Lower leg skin (tissue), 4 donors: Measurements from ENCODE around the gene POC1A. TPM values are rescaled to one million over a fixed set of nuclear protein-coding genes. Genes with fewer than 3 reads are reported as not detected.

Experiments
- DNase-seq, 2 donors: peaks; one replicate each; pipeline ENCODE4 v3.0.0-alpha.2; 2019; ENCODE audit warnings: low spot score in 2 of 2
- H3K4me3 ChIP-seq: fragments of 200-600 bp; sonication (generic); 2 replicates; pipeline ENCODE4 v1.5.1; 2017; ENCODE audit warnings: mild to moderate bottlenecking, low read depth; ENCODE audit not compliant: poor library complexity, severe bottlenecking
- POLR2A ChIP-seq, 2 donors: fragments of 450-650 bp; IDR thresholded peaks; one replicate each; pipeline ENCODE4 v1.6.1; 2016 to 2017; ENCODE audit warnings: antibody characterized with exemption in 2 of 2, mild to moderate bottlenecking in 1 of 2, moderate library complexity in 1 of 2
- WGBS, 2 donors: methylation state at CpG; one replicate each; pipeline ENCODE4 v1.1.5; 2018; 5-methylcytosine and 5-hydroxymethylcytosine counted together
- intact Hi-C: fragments of 100-400 bp; cut with DNase I; formaldehyde crosslinking; loops from one replicate; pipeline ENCODE4 v1.15.0; 2023; ENCODE audit warnings: low total_unique reads
- total RNA-seq, 4 donors: library from RNA; depleted of rRNA; stranded (reverse); fragments of >200 nt; gene quantifications; one replicate each; pipeline ENCODE4 v1.1.0, GENCODE V29; 2016
- TF ChIP-seq, protein P1 (sequence below), 3 donors: fragments of 450-650 bp; IDR thresholded peaks; one replicate each; pipeline ENCODE4 v1.5.1; 2016; ENCODE audit warnings: antibody characterized with exemption in 3 of 3, mild to moderate bottlenecking in 3 of 3, moderate library complexity in 2 of 3

POC1A gene
- total RNA-seq, 4 donors from 2014 or later = 1.6 to 4.9 (median 1.9) TPM

DNA sequence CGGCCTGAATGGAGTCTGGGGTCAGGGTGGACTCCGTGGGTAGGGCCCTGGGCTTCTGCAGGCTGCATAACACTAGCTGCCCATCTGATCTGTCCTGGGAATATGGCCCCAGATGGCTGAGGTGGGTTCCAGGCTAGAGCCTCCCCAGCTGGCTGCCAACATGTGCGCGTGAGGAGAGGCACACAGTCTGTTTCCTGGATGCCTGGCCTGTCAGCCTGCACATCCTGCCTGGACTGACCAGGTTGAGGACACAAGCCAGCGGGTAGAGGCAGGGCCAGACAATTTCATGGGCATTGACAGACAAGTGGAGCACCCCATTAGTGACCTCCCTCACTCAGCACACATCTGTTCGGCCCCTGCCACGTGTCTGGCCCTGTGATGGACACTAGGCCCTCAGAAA, 128.8 kb downstream of the POC1A start:
- TF ChIP-seq, protein P1, sequence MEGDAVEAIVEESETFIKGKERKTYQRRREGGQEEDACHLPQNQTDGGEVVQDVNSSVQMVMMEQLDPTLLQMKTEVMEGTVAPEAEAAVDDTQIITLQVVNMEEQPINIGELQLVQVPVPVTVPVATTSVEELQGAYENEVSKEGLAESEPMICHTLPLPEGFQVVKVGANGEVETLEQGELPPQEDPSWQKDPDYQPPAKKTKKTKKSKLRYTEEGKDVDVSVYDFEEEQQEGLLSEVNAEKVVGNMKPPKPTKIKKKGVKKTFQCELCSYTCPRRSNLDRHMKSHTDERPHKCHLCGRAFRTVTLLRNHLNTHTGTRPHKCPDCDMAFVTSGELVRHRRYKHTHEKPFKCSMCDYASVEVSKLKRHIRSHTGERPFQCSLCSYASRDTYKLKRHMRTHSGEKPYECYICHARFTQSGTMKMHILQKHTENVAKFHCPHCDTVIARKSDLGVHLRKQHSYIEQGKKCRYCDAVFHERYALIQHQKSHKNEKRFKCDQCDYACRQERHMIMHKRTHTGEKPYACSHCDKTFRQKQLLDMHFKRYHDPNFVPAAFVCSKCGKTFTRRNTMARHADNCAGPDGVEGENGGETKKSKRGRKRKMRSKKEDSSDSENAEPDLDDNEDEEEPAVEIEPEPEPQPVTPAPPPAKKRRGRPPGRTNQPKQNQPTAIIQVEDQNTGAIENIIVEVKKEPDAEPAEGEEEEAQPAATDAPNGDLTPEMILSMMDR (IDR thresholded peaks at IDR 0.05) = no peak
- no peak for TF ChIP-seq POLR2A (IDR thresholded peaks at IDR 0.05)
- 79 to 97% methylated on average over 5 of the region's 7 CpGs for WGBS, 2 donors
- no peak for DNase-seq
- H3K4me3 ChIP-seq = no peak overlapping the region
- intact Hi-C loops = no loop called here

Other genes starting within 250 kb of the POC1A start
- gene RRP9, start 212.5 kb downstream of the POC1A start, total RNA-seq = 10 to 100 TPM; 10.0 to 16.9 (median 14.0) TPM
- gene PARP3, start 212.1 kb downstream of the POC1A start, total RNA-seq = 10 to 100 TPM in 2 of 4 donors, 1 to 10 TPM in 2; 6.0 to 16.2 (median 9.0) TPM
- gene GPR62, start 199.0 kb downstream of the POC1A start, total RNA-seq = not detected
- gene PCBP4, start 187.0 kb downstream of the POC1A start, total RNA-seq = 10 to 100 TPM; 25.5 to 46.7 (median 29.2) TPM
- 10 to 100 TPM; 35.0 to 69.4 (median 51.9) TPM for gene ABHD14B, start 180.4 kb downstream of the POC1A start, total RNA-seq
- 10 to 100 TPM in 1 of 4 donors, 1 to 10 TPM in 3; 2.2 to 14.8 (median 5.0) TPM for gene ABHD14A, start 179.4 kb downstream of the POC1A start, total RNA-seq
- gene ACY1, start 170.9 kb downstream of the POC1A start, total RNA-seq = 10 to 100 TPM; 16.2 to 44.2 (median 30.5) TPM
- gene RPL29, start 158.5 kb downstream of the POC1A start, total RNA-seq = 1,000 to 10,000 TPM; 1,729 to 2,645 (median 2,120) TPM
- gene DUSP7, start 97.9 kb downstream of the POC1A start, total RNA-seq = 10 to 100 TPM; 54.6 to 96.3 (median 79.2) TPM
- gene ALAS1, start 43.7 kb upstream of the POC1A start, total RNA-seq = 10 to 100 TPM; 17.5 to 43.1 (median 32.2) TPM
- gene TLR9, start 71.2 kb upstream of the POC1A start, total RNA-seq = under 1 TPM in 2 of 4 donors, not detected in 2; 0.19 to 0.61 TPM
- 10 to 100 TPM; 39.3 to 60.2 (median 52.0) TPM for gene TWF2, start 84.7 kb upstream of the POC1A start, total RNA-seq
- 10 to 100 TPM; 10.4 to 28.6 (median 14.0) TPM for gene PPM1M, start 91.3 kb upstream of the POC1A start, total RNA-seq
- 10 to 100 TPM; 49.5 to 60.3 (median 56.3) TPM for gene WDR82, start 124.2 kb upstream of the POC1A start, total RNA-seq
- gene GLYCTK, start 133.4 kb upstream of the POC1A start, total RNA-seq = 1 to 10 TPM; 1.6 to 5.7 (median 3.5) TPM
- 1 to 10 TPM; 2.0 to 5.9 (median 5.0) TPM for gene DNAH1, start 161.9 kb upstream of the POC1A start, total RNA-seq